ENCODE measurements around the gene ALG6.

ALG6 gene

GRCh38 chr1:63320022-63320721 lies 47.3 kb upstream of the ALG6 start:
- Histone ChIP-seq H2AK5ac (ENCODE audit: low read length) (no peak overlapping the region), H3K9me3 (ENCODE audit: insufficient read depth, low read depth, low read length) (peaks cover 3% of the 10 kb centered on the region), H3K4ac (ENCODE audit: low read depth, low read length) (no peak overlapping the region), H3K4me3 (ENCODE audit: low read depth, low read length) (no peak overlapping the region), H3K14ac (ENCODE audit: low read length) (no peak overlapping the region), H2AFZ (ENCODE audit: insufficient read depth, low read length, poor library complexity) (no peak overlapping the region), H2BK12ac (ENCODE audit: low read length) (no peak overlapping the region), H3K4me1 (ENCODE audit: control insufficient read depth in 1 of 2, insufficient read depth in 2 of 2, low read length in 2 of 2) (peaks cover 17 to 21% of the 10 kb centered on the region in 2 experiments), H3K4me2 (ENCODE audit: low read length) (no peak overlapping the region), H3K36me3 (ENCODE audit: control insufficient read depth in 1 of 2, insufficient read depth in 2 of 2, low read length in 2 of 2) (no peaks in the 10 kb centered on the region), H3K79me2 (ENCODE audit: control insufficient read depth, insufficient read depth, low read length, poor library complexity) (no peaks in the 10 kb centered on the region), H4K8ac (ENCODE audit: low read depth, low read length) (no peak overlapping the region), H2BK120ac (ENCODE audit: insufficient read depth, low read length, poor library complexity) (no peak overlapping the region), H3K79me1 (ENCODE audit: low read length) (no peaks in the 10 kb centered on the region), H2BK5ac (ENCODE audit: low read depth, low read length, poor library complexity) (no peak overlapping the region), H4K12ac (ENCODE audit: low read depth, low read length) (no peak overlapping the region), H4K91ac (ENCODE audit: low read depth, low read length) (no peak overlapping the region), H3K27ac (ENCODE audit: low read depth, low read length) (no peak overlapping the region), H3K23ac (ENCODE audit: low read length) (no peak overlapping the region), H3K27me3 (ENCODE audit: insufficient read depth, low read length) (peaks cover 70% of the 10 kb centered on the region), H3K18ac (ENCODE audit: low read length) (no peak overlapping the region), H3K9ac (ENCODE audit: low read length) (no peak overlapping the region)
- WGBS (ENCODE audit: extremely low coverage, insufficient coverage, insufficient read length): no CpG with 5 or more reads among the region's 47 CpGs
- no peak for DNase-seq

- Histone ChIP-seq H3K18ac (ENCODE audit: low read length) (no peak overlapping the region), H3K27me3 (ENCODE audit: insufficient read depth, low read length) (peaks cover 76% of the 10 kb centered on the region), H2AK5ac (ENCODE audit: low read length) (no peak overlapping the region), H3K9me3 (ENCODE audit: insufficient read depth, low read depth, low read length) (peaks cover 5% of the 10 kb centered on the region), H2BK120ac (ENCODE audit: insufficient read depth, low read length, poor library complexity) (no peak overlapping the region), H3K4me2 (ENCODE audit: low read length) (no peak overlapping the region), H2AFZ (ENCODE audit: insufficient read depth, low read length, poor library complexity) (no peak overlapping the region), H4K8ac (ENCODE audit: low read depth, low read length) (no peak overlapping the region), H3K4me3 (ENCODE audit: low read depth, low read length) (peak overlapping the region; percentile 23), H2BK12ac (ENCODE audit: low read length) (no peak overlapping the region), H3K14ac (ENCODE audit: low read length) (no peak overlapping the region), H3K9ac (ENCODE audit: low read length) (no peak overlapping the region), H3K36me3 (ENCODE audit: control insufficient read depth in 1 of 2, insufficient read depth in 2 of 2, low read length in 2 of 2) (no peaks in the 10 kb centered on the region), H2BK5ac (ENCODE audit: low read depth, low read length, poor library complexity) (no peak overlapping the region), H3K79me1 (ENCODE audit: low read length) (no peaks in the 10 kb centered on the region), H3K79me2 (ENCODE audit: control insufficient read depth, insufficient read depth, low read length, poor library complexity) (no peaks in the 10 kb centered on the region), H4K91ac (ENCODE audit: low read depth, low read length) (no peak overlapping the region), H4K12ac (ENCODE audit: low read depth, low read length) (no peak overlapping the region), H3K23ac (ENCODE audit: low read length) (no peak overlapping the region), H3K27ac (ENCODE audit: low read depth, low read length) (no peak overlapping the region), H3K4ac (ENCODE audit: low read depth, low read length) (no peak overlapping the region), H3K4me1 (ENCODE audit: control insufficient read depth in 1 of 2, insufficient read depth in 2 of 2, low read length in 2 of 2) (peaks cover 17 to 21% of the 10 kb centered on the region in 2 experiments)
- no peak for DNase-seq
- no CpG with 5 or more reads among the region's 39 CpGs for WGBS (ENCODE audit: extremely low coverage, insufficient coverage, insufficient read length)
These were observed 46.2 kb upstream of the ALG6 start for GRCh38 chr1:63321066-63321784.

DNA sequence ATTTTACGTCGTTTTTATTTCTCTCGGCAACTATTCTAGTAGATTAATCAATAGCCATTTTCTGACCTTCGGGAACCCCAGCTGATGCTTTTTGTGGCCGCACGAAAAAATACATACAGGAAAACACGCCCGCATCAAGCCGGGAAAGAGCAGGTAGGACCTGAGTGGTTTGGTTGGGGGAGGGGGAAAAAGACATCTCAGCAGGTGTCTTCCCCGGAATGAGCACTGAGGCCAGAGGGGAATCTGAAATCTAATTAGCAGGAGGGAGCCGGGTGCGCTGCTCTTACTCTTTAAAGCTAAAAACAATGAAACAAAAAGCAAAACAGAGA lies 45.7 kb upstream of the ALG6 start:
- Histone ChIP-seq H2AK5ac (ENCODE audit: low read length) (no peak overlapping the region), H3K4me3 (ENCODE audit: low read depth, low read length) (no peak overlapping the region), H3K9me3 (ENCODE audit: insufficient read depth, low read depth, low read length) (peaks cover 5% of the 10 kb centered on the region), H2BK12ac (ENCODE audit: low read length) (no peak overlapping the region), H2AFZ (ENCODE audit: insufficient read depth, low read length, poor library complexity) (no peak overlapping the region), H4K8ac (ENCODE audit: low read depth, low read length) (no peak overlapping the region), H2BK120ac (ENCODE audit: insufficient read depth, low read length, poor library complexity) (no peak overlapping the region), H4K91ac (ENCODE audit: low read depth, low read length) (no peak overlapping the region), H3K27me3 (ENCODE audit: insufficient read depth, low read length) (peaks cover 81% of the 10 kb centered on the region), H3K4ac (ENCODE audit: low read depth, low read length) (no peak overlapping the region), H3K14ac (ENCODE audit: low read length) (no peak overlapping the region), H3K4me1 (ENCODE audit: control insufficient read depth in 1 of 2, insufficient read depth in 2 of 2, low read length in 2 of 2) (peaks cover 17 to 21% of the 10 kb centered on the region in 2 experiments), H4K12ac (ENCODE audit: low read depth, low read length) (no peak overlapping the region), H3K36me3 (ENCODE audit: control insufficient read depth in 1 of 2, insufficient read depth in 2 of 2, low read length in 2 of 2) (no peaks in the 10 kb centered on the region), H3K79me2 (ENCODE audit: control insufficient read depth, insufficient read depth, low read length, poor library complexity) (no peaks in the 10 kb centered on the region), H3K18ac (ENCODE audit: low read length) (no peak overlapping the region), H3K4me2 (ENCODE audit: low read length) (peak overlapping the region; percentile 70), H3K27ac (ENCODE audit: low read depth, low read length) (no peak overlapping the region), H2BK5ac (ENCODE audit: low read depth, low read length, poor library complexity) (no peak overlapping the region), H3K79me1 (ENCODE audit: low read length) (no peaks in the 10 kb centered on the region), H3K23ac (ENCODE audit: low read length) (no peak overlapping the region), H3K9ac (ENCODE audit: low read length) (no peak overlapping the region)
- DNase-seq: no peak
- WGBS (ENCODE audit: extremely low coverage, insufficient coverage, insufficient read length): no CpG with 5 or more reads among the region's 12 CpGs

DNA sequence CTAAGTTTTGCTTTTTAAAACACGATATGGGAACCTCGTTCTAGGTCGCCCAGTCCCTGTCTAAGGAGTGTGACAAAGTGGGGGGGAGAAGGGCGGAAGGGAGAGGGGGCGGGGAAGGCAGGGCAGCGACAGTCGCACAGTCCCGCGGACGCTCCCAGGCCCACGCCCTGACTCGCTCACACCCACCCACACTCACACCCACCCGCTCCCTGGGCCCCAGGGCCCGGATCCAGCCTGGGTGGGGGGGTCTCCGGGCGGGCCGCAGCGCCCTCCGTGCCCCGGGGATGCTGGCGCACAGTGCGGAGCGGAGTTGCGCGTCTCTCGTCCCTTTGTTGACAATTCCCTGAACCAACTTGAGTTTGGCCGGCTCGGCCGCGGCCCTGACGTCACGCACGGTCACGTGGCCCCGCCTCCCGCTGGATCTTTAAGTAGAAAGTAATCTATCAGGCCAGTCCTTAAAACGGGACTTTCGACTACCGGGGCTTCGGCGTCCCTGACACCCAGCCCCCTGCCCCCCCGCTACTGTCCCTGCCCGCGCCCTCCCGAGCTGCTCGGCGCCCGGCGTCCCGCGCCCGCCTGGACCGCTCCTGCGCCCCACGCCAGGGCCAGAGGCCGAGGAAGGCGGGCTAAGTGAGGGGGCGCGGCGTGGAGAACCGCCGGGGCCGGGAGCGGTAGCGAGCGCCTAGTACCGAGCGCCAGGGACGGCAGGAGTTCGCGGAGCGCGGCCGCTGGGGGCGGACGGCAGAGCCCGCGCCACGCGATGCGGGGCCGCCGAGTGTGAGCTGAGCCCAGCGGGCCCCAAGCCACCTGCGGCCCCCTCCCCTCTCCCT lies 45.1 kb upstream of the ALG6 start, which contains the start of gene FOXD3:
TSS of gene FOXD3 (plus strand) at position 454 of the 830 bp plus-strand sequence. CDS start 492 bp downstream, outside the sequence.
- no CpG with 5 or more reads among the region's 85 CpGs for WGBS (ENCODE audit: extremely low coverage, insufficient coverage, insufficient read length)
- Histone ChIP-seq H3K9me3 (ENCODE audit: insufficient read depth, low read depth, low read length) (peaks cover 5% of the 10 kb centered on the region), H4K8ac (ENCODE audit: low read depth, low read length) (no peak within 1 kb of the TSS), H3K9ac (ENCODE audit: low read length) (no peak within 1 kb of the TSS), H3K23ac (ENCODE audit: low read length) (no peak within 1 kb of the TSS), H2AFZ (ENCODE audit: insufficient read depth, low read length, poor library complexity) (peak within 1 kb of the TSS; percentile 25), H3K14ac (ENCODE audit: low read length) (no peak within 1 kb of the TSS), H2BK5ac (ENCODE audit: low read depth, low read length, poor library complexity) (no peak within 1 kb of the TSS), H3K27ac (ENCODE audit: low read depth, low read length) (no peak within 1 kb of the TSS), H2BK12ac (ENCODE audit: low read length) (no peak within 1 kb of the TSS), H2BK120ac (ENCODE audit: insufficient read depth, low read length, poor library complexity) (no peak within 1 kb of the TSS), H3K18ac (ENCODE audit: low read length) (no peak within 1 kb of the TSS), H4K91ac (ENCODE audit: low read depth, low read length) (no peak within 1 kb of the TSS), H3K4me3 (ENCODE audit: low read depth, low read length) (peak within 1 kb of the TSS; percentile 54), H3K79me1 (ENCODE audit: low read length) (no peaks in the 10 kb centered on the region), H3K36me3 (ENCODE audit: control insufficient read depth in 1 of 2, insufficient read depth in 2 of 2, low read length in 2 of 2) (no peaks in the 10 kb centered on the region), H3K4me2 (ENCODE audit: low read length) (peak within 1 kb of the TSS; percentile 70), H3K79me2 (ENCODE audit: control insufficient read depth, insufficient read depth, low read length, poor library complexity) (no peaks in the 10 kb centered on the region), H3K4me1 (ENCODE audit: control insufficient read depth in 1 of 2, insufficient read depth in 2 of 2, low read length in 2 of 2) (peaks cover 17 to 21% of the 10 kb centered on the region in 2 experiments), H2AK5ac (ENCODE audit: low read length) (no peak within 1 kb of the TSS), H3K4ac (ENCODE audit: low read depth, low read length) (no peak within 1 kb of the TSS), H4K12ac (ENCODE audit: low read depth, low read length) (no peak within 1 kb of the TSS), H3K27me3 (ENCODE audit: insufficient read depth, low read length) (peaks cover 86% of the 10 kb centered on the region)
- DNase-seq: no peak

Measured in trophoblast cell (in vitro differentiated cells and primary cell).